NCI-H146 treated with DMSO at 0.1 percent for 48 hours (cell line): ENCODE results near the gene MRPL37.
"Not testable (repeated sequence)": the region's sequence is repeated elsewhere in the genome, so short reads cannot be mapped to it uniquely, and the experiment has no call there.

Source experiments
- DNase-seq: peaks from one replicate; lab custom pipeline; 2025; ENCODE audit not compliant: unreplicated experiment; lab: John Stamatoyannopoulos, UW

MRPL37 gene

GRCh38 chr1:54218883-54219687, 19.1 kb downstream of the MRPL37 start:
- DNase-seq, result no peak

- DNase-seq, result no peak
Measured at GRCh38 chr1:54219688-54220003, 19.7 kb downstream of the MRPL37 start.

- DNase-seq, result no peak
Measured at GRCh38 chr1:54220004-54220811, 20.2 kb downstream of the MRPL37 start.

GRCh38 chr1:54221113-54221834, 21.3 kb downstream of the MRPL37 start:
- no peak for DNase-seq

- no peak for DNase-seq
Measured at GRCh38 chr1:54221867-54222484, 22.0 kb downstream of the MRPL37 start.

GRCh38 chr1:54222711-54223110, 22.7 kb downstream of the MRPL37 start:
- DNase-seq, result no peak

- no peak for DNase-seq
Measured at GRCh38 chr1:54223441-54224202, 23.7 kb downstream of the MRPL37 start.

- DNase-seq, result no peak
Measured at GRCh38 chr1:54224233-54224632, 24.3 kb downstream of the MRPL37 start.

GRCh38 chr1:54225378-54225777, 25.4 kb downstream of the MRPL37 start:
- no peak for DNase-seq

- no peak for DNase-seq
Measured at GRCh38 chr1:54225986-54226559, 26.1 kb downstream of the MRPL37 start.

GRCh38 chr1:54227091-54227602, 27.2 kb downstream of the MRPL37 start:
- no peak for DNase-seq

- DNase-seq, result no peak
Measured at GRCh38 chr1:54227891-54228310, 27.9 kb downstream of the MRPL37 start.

- no peak for DNase-seq
Measured at GRCh38 chr1:54228638-54229079, 28.7 kb downstream of the MRPL37 start.

- no peak for DNase-seq
Measured at GRCh38 chr1:54229281-54229891, 29.4 kb downstream of the MRPL37 start.

GRCh38 chr1:54230507-54231339, 30.8 kb downstream of the MRPL37 start:
- no peak for DNase-seq

- not testable (repeated sequence) for DNase-seq
Measured at GRCh38 chr1:54233196-54233595, 33.2 kb downstream of the MRPL37 start.

- DNase-seq, result no peak
Measured at GRCh38 chr1:54234284-54234683, 34.3 kb downstream of the MRPL37 start.

GRCh38 chr1:54237586-54237985, 37.6 kb downstream of the MRPL37 start:
- DNase-seq, result no peak
